ENCODE results near the gene PTOV1.

PTOV1 gene

GRCh38 chr19:49844138-49845095 lies 6.5 kb upstream of the PTOV1 start:
- no peak for DNase-seq (ENCODE audit: low spot score)

- no peak for DNase-seq (ENCODE audit: low spot score)
Observed at GRCh38 chr19:49845414-49845813, 5.5 kb upstream of the PTOV1 start.

- no peak for DNase-seq (ENCODE audit: low spot score)
Observed at GRCh38 chr19:49846408-49846807, 4.6 kb upstream of the PTOV1 start.

GRCh38 chr19:49847731-49848696 lies 2.9 kb upstream of the PTOV1 start:
- DNase-seq (ENCODE audit: low spot score), result peak; percentile 54

- no peak for DNase-seq (ENCODE audit: low spot score)
Observed at GRCh38 chr19:49848938-49849337, 2.0 kb upstream of the PTOV1 start.

- DNase-seq (ENCODE audit: low spot score), result no peak
Observed at GRCh38 chr19:49849433-49850220, 1.3 kb upstream of the PTOV1 start.

- DNase-seq (ENCODE audit: low spot score), result no peak
Observed at GRCh38 chr19:49850221-49850486, 805 bp upstream of the PTOV1 start.

GRCh38 chr19:49851456-49852259 lies 699 bp downstream of the PTOV1 start:
- DNase-seq (ENCODE audit: low spot score), result no peak

GRCh38 chr19:49852631-49853126 lies 1.7 kb downstream of the PTOV1 start:
- DNase-seq (ENCODE audit: low spot score), result no peak

GRCh38 chr19:49853852-49854377 lies 3.0 kb downstream of the PTOV1 start:
- no peak for DNase-seq (ENCODE audit: low spot score)

GRCh38 chr19:49854378-49855263 lies 3.7 kb downstream of the PTOV1 start:
- DNase-seq (ENCODE audit: low spot score), result no peak

GRCh38 chr19:49855277-49855675 lies 4.3 kb downstream of the PTOV1 start:
- DNase-seq (ENCODE audit: low spot score), result no peak

GRCh38 chr19:49855676-49856573 lies 5.0 kb downstream of the PTOV1 start:
- DNase-seq (ENCODE audit: low spot score), result no peak

GRCh38 chr19:49856574-49857021 lies 5.6 kb downstream of the PTOV1 start:
- no peak for DNase-seq (ENCODE audit: low spot score)

- no peak for DNase-seq (ENCODE audit: low spot score)
Observed at GRCh38 chr19:49857061-49857837, 6.3 kb downstream of the PTOV1 start.

- DNase-seq (ENCODE audit: low spot score), result no peak
Observed at GRCh38 chr19:49857838-49858087, 6.8 kb downstream of the PTOV1 start.

- DNase-seq (ENCODE audit: low spot score), result no peak
Observed at GRCh38 chr19:49858088-49858985, 7.4 kb downstream of the PTOV1 start.

Data from CD4-positive, alpha-beta T cell treated with Interleukin-15 for 4 hours (primary cell).